ENCODE data around the gene DMD.
"Not testable (repeated sequence)": the region's sequence is repeated elsewhere in the genome, so short reads cannot be mapped to it uniquely, and the experiment has no call there.

The DMD gene

DNA sequence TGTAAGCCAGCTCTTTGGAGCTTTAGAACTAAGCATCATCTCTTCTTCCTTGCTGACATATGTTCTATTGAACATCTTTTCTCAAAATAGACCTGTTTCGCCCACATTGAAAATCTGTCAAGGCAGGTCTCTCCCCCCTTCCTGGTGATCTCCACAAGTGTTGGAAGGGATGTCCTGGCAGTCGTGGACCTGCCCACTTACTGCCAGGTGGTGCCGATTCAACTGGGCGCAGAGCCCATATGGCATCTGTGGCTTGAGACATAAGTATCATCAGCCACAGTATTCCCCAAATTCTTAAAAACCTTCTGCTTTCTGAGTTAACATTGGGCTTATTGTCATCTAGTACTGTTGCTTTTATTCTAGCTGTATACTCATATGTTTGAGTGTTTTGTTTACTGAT, 1170.2 kb downstream of the DMD start:
- no peak for DNase-seq (ENCODE audit: low read depth in 2 of 2)

DNA sequence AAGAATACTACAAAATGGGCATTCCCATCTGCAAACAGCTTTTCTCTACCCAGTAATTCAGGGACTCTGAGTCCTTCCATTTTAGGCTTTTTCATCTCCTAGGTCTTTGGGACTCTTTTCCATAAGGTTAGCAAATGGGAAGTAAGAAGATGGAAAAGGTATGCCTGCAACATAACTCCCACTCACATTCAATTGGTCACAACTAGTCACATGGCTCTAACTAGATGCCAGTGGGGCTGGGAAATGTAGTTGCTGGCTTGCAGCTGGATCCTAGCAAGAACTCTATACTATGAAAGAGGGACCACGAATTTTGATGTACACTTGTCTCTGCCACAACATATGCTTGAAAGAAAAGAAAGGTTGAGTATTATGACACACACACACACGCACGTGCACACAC, 1184.6 kb downstream of the DMD start:
- no peak for DNase-seq (ENCODE audit: low read depth in 2 of 2)

DNA sequence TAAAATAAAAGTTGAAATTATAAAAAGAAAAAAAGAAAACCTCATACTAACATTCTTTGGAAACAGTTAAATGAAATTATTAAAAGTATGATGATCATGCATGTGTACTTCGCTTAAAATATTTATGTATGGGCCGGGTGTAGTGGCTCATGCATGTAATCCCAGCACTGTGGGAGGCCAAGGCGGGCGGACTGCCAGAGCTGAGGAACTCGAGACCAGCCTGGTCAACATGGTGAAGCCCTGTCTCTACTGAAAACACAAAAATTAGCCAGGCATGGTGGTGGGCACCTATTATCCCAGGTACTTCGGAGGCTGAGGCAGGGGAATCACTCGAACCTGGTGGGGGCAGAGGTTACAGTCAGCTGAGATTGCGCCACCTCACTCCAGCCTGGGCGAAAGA, 1187.3 kb downstream of the DMD start:
- no peak for DNase-seq (ENCODE audit: low read depth in 2 of 2)

DNA sequence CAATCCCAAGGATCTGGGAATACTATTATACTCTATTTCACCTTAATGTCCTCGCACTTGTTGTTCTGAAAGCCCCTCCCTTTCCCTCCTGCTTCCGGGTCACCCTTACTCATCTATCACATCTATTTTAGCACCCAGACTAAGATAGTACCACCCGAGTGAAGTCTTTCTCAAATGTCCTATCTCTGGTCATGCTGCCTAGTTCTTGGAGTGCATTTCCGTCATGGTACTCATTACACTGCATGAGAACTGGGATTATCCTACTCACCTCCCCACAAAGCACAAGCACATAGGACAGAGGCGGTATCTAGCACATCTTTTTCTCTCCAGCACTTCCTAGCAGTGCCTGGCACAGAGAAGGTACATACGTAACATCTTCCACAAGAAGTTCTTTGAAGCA, 1195.2 kb downstream of the DMD start:
- no peak for DNase-seq (ENCODE audit: low read depth in 2 of 2)

DNA sequence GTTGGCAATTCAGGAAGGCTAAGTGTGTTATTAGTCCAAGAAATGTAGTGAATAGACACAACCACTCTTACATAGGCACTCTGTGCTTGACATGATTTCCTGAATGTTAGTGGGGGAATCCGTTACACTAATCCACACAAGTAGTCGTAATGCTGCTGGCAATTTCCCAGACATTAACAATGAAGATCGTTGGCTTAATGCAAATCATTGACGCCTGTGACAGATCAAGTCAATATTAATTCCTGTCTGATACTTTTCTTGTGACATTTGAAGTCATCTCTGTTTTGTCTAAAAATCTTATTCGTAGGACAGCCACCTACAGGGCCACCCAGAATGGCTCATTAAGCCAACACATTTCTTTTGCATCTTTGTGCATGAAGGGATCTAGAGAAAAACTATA, 1200.4 kb downstream of the DMD start:
- DNase-seq (ENCODE audit: low read depth in 2 of 2), result no peak

DNA sequence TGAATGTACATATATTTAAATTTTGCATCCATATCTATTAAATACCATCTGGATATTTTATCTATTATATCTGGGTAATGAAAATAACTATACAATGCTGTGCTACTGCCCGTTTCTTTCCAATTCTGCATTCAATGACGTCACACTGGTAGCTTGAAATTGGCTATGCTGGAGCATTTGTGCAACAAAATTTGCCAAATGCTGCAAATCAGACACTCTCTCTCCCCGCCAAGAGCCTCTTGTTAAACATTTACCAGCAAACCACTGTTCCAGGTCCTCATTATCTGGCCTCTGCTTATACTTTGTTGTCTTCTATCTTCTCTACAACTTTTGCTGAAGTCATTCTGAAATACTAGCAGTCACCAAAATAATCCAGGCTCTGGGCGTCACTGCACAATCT, 1201.1 kb downstream of the DMD start:
- no peak for DNase-seq (ENCODE audit: low read depth in 2 of 2)

DNA sequence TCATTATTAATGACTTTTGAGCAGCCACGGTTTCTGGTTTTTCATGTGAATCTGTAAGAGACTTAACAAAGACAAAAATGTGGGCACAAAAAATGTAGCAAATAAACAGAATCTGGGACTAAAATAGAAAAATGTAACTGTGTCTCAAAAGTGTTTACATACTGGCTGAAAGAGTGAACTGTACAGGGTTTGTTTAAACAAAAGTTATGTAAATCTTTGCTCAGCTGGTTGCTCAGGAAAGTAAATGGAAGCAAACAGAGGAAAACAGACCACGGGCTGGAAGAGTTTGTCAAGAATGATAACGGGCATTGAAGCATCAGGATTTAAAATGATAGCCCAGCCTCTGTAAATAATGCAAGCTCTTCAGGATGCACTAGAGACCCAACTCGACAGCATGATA, 1217.7 kb downstream of the DMD start:
- DNase-seq (ENCODE audit: low read depth in 2 of 2), result no peak

DNA sequence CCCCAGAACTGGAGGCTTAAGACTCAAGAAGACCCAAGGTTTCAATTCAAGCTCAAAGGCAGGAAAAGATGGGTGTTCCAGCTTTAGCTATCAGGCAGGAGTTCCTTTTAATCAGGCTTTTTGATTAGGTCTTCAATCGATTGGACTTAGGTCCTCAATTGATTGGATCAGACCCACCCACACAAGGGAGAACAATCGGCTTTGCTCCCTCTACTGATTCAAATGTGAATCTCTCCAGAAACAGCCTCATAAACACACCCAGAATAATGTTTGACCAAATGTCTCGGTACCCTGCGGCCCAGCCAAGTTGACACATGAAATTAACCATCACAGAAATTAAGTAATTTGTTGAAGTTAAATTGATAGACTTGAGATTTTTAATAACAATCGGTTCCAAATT, 1222.4 kb downstream of the DMD start:
- DNase-seq (ENCODE audit: low read depth in 2 of 2), result no peak

DNA sequence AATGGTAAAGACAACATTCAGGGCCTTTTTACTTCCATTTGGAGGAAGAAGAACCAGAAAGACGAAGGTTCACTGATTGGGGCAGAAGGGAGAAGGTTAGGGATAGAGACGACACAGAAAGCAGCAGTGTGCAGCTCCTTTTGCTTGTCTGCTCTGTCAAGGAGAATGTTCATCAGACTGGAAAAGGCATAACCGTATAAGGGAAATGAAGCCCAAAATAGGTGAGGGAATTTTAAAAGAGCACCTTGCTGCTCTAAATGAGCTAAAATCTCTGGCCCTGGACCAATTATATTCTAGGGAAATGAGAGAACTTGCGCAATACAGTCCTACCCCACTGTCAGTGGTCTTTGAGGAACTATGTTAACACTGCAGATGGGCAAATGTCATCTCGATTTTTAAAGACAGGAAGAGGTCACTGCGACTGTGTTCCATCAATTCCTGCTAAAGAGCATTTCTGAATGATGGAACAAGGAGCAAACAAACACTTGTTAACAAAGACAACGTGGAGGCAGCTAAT, 1229.7 kb downstream of the DMD start:
- no peak for DNase-seq (ENCODE audit: low read depth in 2 of 2)

DNA sequence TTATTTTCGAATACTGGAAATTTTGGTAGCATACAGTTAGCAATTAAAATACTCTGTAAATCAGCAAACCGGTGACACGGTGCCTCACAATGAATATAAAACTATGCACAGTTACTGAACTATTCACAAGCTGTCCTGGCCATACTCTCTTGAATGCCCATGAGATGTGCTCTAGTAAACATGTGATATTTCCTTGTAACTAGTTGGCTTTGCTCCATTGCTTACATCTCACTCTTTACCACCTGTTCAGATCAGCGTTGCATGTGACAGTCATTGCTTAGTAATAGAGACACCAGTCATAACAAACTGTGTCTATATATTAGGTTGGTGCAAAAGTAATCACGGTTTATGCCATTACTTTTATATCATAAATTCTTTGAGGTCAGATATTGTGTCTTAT, 1241.6 kb downstream of the DMD start:
- no peak for DNase-seq (ENCODE audit: low read depth in 2 of 2)

DNA sequence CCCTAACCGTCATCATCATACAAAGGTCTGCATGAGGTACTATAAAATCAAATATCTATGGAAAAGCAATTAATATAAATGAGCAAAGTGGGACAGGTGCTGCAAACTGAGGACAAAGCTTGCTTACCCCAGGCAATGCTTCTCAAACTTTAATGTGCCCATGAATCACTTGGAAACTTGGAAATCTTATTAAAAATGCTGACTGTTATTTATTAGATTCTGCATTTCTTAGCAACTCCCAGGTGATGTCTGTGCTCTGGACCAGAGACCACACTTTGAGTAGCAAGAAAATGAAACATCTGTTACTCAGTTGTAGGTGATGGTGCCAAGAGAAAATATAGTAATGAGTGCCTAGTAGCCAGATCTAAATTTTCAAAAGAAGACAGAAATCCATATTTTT, 1249.1 kb downstream of the DMD start:
- DNase-seq (ENCODE audit: low read depth in 2 of 2), result no peak

DNA sequence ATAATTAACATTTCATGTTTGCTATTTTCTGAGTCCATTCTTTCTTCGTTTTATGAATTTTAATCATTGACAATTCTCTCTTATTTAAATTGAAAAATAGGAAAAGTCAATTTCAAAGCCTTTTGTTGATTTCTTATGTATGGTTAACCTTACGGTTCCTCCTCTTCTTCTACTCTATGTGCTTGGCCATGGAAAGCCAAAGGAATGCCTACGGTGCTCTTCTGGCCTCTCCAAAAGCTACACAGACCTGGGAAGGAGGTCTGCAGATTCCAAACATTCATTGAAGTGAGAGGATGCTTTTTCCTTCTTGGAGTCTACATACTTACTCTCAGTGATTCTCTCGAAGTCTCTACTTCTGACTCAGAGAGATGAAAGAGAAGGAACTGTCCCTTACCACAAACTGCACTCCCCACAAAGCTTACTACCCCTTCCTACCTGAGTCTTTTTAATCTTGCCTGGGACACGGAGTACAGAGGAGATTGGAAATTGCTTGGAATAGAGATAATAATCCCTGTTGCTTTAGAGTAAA, 1276.4 kb downstream of the DMD start:
- no peak for DNase-seq (ENCODE audit: low read depth in 2 of 2)

DNA sequence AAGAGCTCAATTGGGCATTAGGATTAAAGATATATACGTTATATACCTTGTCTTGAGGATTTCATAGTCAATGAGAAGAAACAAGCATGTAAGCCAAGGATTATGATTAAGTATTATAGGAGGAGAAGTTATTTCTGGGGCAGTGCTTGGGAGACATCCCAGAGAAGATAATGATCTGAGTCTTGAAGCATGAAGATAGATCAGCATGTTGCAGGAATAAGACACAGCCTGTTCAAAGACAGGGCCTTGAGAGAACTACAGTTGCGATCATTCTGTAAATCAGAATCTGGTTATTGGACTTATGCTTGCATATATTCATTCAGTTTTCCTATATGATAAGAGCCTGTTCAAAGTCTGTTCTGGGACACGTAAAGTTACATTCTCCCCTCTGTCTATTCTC, 1277.3 kb downstream of the DMD start:
- DNase-seq (ENCODE audit: low read depth in 2 of 2), result no peak

DNA sequence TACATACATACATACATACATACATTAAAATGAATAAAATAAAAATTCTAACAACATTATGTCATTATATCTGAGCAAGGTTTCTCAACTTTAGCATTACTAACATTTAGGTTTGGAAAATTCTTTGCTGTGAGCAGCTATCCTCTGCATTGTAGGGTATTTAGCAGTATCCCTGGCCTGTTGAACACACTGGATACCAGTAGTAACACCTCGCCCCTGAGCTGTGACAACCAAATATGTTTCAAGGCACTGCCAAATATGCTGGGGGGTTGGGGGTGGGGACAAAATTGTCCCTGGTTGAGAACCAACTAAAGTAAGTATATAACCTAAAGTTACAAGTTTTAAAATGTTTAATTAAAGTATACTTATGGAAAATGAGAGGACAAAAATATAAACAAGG, 1278.6 kb downstream of the DMD start:
- DNase-seq (ENCODE audit: low read depth in 2 of 2), result no peak

DNA sequence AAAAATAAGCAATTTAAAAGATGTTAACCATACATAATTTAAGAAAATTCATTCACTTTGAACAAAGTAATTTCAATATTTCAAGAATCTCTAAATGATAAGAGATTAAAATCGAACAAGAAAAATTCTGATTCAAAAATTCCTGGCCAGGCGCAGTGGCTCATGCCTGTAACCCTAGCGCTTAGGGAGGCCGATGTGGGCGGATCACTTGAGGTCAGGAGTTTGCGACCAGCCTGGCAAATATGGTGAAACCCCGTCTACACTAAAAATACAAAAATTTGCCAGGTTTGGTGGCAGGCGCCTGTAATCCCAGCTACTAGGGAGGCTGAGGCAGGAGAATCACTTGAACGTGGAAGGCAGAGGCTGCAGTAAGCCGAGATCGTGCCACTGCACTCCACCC, 1279.0 kb downstream of the DMD start:
- DNase-seq (ENCODE audit: low read depth in 2 of 2), result not testable (repeated sequence)

DNA sequence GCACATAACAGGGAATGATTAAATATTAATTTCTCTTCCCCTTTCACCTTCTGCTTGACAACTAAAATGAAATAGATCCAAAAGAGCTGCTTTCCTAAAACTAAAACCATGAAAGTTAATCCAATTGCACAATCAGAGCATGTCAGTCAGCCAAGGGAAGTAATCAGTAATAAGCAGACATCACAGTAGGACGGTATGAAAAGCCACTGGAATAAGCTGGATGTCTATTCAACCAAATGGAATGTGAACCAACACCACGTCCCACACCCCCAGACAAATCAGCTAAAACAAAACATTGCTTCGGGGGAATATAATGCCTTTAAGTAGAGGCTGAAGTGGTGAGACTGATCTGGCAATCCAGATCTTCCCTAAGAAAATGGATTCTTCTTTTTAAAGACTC, 1280.1 kb downstream of the DMD start:
- no peak for DNase-seq (ENCODE audit: low read depth in 2 of 2)

DNA sequence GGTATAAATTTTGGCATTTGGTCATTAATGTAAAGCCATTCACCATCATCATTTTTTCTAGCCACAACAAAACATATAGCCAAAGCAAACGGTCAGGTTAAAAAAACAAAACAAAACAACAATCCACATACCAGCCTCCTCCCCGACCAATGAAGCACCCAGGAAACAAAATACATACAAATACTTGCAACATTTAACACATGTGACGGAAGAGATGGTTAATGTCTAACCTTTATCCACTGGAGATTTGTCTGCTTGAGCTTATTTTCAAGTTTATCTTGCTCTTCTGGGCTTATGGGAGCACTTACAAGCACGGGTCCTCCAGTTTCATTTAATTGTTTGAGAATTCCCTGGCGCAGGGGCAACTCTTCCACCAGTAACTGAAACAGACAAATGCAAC, 1282.0 kb downstream of the DMD start:
- no peak for DNase-seq (ENCODE audit: low read depth in 2 of 2)

DNA sequence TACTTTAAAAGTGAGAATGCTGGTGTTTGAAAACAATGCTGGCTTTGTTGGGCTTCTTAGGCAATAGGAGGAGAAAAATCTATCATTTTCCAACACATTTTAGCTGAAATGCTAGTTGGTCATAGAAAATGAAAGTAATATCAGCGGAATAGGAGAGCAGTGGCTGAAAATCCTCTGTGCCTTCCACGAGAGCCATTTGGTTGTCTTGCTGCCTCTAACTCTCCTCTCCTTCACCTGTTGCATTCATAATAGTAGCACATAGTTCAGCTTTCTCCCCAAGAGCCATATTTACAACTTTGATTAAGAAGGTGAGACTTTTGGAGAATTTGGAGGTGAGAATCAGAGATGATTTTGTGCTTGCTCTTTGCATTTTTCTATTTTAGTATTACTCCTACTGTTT, 1290.1 kb downstream of the DMD start:
- no peak for DNase-seq (ENCODE audit: low read depth in 2 of 2)

DNA sequence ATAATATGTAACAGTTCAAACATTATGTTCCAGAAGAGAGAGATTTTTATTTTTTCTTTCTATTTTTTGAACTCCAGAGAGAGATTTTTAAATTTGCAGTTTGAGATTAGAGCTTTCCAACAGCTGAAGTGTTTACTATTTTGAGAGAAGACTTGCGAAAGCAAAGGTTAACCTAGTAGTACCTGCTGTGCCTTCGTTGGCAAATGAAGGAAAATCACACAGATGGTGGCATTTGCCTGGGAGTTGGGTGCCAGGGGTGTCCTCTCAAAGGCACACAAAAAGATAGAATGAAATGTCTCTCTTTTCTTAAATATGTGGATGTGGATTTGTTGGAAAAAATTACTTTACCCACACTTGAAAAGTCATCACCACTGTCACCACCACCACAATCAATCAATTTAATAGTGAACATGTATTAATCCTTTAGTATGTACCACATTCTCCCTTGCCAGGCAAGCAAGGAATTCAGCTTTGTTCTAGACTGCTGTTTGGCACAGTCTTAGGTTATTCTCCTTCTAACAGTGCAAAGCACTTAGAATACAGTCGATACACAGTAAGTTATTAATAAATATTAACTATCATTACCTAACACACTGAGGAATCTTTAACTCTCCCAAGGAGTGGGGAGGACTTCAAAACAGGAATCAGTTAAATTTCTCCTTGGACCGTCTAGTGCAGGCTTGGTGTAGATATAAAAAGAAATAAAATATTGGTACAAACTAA, 1301.3 kb downstream of the DMD start:
- DNase-seq (ENCODE audit: low read depth in 2 of 2), result no peak

DNA sequence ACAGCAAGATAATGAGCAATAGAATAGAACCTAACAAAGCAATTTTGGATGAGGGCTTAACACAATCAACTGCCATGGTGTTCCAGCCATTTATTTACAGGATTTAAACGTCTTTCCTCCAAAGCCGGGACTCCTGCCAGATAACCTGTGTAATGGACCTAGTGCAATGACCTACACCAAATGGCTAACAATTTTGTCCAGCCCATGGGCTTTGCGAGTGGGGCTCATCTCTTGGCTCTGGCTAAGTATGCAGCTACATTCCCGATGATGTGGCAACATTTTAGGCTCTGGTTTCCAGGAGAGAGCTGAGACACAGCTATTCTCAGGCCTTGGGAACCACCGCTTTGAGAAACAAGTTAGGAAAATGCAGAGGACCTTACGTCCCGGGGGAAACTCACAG, 1317.2 kb downstream of the DMD start:
- DNase-seq (ENCODE audit: low read depth in 2 of 2), result no peak

DNA sequence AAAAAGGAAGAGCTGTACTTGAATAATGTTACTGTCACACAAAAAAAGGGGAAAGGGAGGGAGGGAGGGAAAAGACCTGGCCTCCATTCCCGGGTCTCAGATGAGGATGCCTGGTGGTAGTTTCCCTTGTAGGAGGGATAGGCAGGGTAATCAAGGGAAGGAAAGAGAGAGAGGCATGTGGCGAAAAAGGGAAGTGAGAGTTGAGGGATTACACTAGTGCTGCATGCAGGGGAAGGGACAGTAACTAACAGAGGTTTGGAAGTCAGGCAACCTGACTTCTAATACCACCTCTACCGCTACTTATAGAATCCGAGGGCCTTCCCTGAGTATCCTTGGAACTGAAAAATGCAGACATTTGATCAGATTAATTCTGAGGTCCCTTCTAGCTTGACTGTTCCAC, 1317.8 kb downstream of the DMD start:
- DNase-seq (ENCODE audit: low read depth in 2 of 2), result no peak

DNA sequence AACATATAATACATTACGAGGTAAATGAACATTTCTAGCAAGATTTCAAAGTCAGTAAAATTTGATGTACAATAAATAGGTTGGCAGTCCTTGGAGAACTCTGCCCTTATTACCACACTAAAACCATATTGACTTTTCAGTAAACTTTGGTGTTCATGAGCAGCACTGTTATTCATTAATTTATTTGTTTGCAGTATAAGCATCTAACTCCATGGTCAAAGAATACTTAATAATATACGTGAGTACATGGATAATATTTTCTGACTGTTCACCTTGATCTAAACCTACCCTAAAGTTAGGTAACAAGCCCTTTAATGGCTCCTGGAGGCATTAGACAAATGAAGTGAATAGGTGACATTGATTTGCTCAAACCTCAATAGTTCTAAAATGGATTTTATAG, 1322.3 kb downstream of the DMD start:
- DNase-seq (ENCODE audit: low read depth in 2 of 2), result no peak

DNA sequence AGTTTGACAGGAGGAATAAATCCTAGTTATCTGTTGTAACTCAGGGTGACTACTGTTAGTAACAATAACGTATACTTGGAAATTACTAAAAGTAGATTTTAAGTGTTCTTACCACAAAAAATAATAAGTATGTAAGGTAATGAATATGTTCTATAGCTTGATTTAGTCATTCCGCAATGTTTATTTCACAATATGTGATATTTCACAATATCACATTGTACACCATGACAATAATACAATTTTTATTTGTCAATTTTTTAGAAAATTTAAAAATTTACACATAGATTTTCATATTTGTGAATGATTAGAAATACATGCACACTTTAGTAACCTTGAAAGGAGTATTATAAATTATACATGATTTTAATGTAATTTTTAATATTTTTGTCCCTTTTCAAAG, 1326.8 kb downstream of the DMD start:
- DNase-seq (ENCODE audit: low read depth in 2 of 2), result no peak

DNA sequence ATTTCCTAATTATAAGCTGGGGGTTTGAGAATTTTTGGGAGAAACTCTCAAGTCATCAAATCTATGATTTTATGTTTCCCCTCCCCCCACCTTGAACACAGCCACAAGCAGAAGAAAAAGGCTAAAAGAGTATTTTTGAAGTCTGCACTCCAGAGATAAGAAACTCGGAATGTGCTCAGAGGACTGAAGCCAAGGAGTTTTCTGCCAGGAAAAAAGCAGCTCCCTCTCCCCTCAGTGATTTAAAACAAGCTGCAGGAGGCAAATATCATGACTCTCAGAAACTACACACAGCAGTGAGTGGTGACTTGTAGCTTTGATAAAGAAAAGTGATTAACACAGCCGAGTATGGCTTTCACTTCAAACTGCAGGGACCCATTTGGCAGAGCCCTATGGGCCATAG, 1339.3 kb downstream of the DMD start:
- no peak for DNase-seq (ENCODE audit: low read depth in 2 of 2)
